ENCODE measurements around the gene PI4K2A. TPM values are rescaled to one million over a fixed set of nuclear protein-coding genes. Genes with fewer than 3 reads are reported as not detected.

Gene PI4K2A
- polyA plus RNA-seq, 1 donor (not counting 4 experiments of a cell fraction or from before 2014, with no cell fraction given): 51.3 TPM

DNA sequence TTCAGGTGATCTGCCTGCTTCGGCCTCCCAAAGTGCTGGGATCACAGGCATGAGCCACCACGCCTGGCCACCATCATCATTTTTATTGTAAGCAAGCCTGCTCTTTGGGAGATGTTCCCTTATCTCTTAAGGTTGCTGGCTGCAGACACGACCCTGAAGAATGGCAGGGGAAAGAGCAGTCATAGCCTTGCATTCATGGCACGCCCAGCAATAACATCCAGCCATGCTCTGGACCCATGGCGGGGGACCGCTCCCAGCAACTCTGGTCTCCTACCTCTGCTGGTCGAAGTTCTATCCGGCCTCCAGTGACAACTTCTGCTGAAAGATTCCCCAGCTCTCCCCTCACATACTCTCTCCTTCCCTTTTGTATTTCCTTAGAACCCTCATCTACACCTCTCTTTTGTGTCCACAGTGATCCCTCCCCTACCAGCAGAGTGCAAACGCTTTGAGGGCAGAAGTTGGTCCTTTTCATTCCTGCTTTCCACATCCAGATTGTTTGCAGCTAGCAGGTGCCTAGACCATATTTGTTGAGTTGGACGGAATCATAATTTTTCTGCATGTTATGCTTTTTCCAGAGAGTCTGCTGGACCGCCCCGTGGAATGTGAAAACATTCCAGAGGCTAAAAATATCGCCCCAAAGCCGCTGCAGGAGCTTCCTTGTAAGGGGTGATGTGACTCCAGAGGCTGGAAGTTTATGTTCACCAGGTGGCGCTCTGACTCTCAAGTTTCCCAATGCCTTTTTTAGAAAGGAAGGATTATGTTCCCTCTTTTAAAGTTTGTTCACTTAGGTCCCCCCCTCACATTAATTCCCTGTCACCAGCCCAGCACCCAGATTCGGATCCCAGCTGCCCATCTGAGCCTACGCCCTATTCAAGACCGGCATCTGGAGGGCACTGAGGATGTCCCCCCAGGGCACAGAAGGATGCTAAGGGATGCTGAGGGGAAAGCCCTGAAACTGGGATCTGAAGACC, 68.8 kb downstream of the PI4K2A start:
- FAIRE-seq (peak; percentile 60), DNase-seq (ENCODE audit: low read depth, low spot score) (no peak)
- H3K4me2 ChIP-seq (ENCODE audit: control insufficient read depth, extremely low read depth, insufficient read depth, low read depth, low read length): peak overlapping the region; percentile 22
- H2AFZ ChIP-seq (ENCODE audit: control insufficient read depth, low read length): no peak overlapping the region
- H3K36me3 ChIP-seq (ENCODE audit: control insufficient read depth in 2 of 2, extremely low read depth in 1 of 2, insufficient read depth in 2 of 2, low read length in 2 of 2): no peaks in the 10 kb centered on the region
- peaks cover 4% of the 10 kb centered on the region for H3K79me2 ChIP-seq (ENCODE audit: control insufficient read depth, insufficient read depth, low read length)
- dilution Hi-C loops (cut with MboI; ENCODE audit: extremely low pct_ligation_motif_present, low sequenced_read_pairs): no loop called here
- H3K9ac ChIP-seq (ENCODE audit: control insufficient read depth, extremely low read depth, insufficient read depth, low read length): no peak overlapping the region
- no peak overlapping the region for H3K4me3 ChIP-seq (ENCODE audit: control insufficient read depth in 2 of 3, extremely low read depth in 1 of 3, insufficient read depth in 2 of 3, low read depth in 1 of 3, low read length in 3 of 3)
- no peaks in the 10 kb centered on the region for H3K9me3 ChIP-seq (ENCODE audit: control insufficient read depth, low read depth, low read length)
- no peak overlapping the region for H3K27ac ChIP-seq (ENCODE audit: control insufficient read depth, insufficient read depth, low read length)
- no peaks in the 10 kb centered on the region for H3K27me3 ChIP-seq (ENCODE audit: control insufficient read depth, extremely low read depth, insufficient read depth, low read length)
- H4K20me1 ChIP-seq (ENCODE audit: control insufficient read depth, extremely low read depth, insufficient read depth, low read length): no peaks in the 10 kb centered on the region
- TF ChIP-seq, protein P1, sequence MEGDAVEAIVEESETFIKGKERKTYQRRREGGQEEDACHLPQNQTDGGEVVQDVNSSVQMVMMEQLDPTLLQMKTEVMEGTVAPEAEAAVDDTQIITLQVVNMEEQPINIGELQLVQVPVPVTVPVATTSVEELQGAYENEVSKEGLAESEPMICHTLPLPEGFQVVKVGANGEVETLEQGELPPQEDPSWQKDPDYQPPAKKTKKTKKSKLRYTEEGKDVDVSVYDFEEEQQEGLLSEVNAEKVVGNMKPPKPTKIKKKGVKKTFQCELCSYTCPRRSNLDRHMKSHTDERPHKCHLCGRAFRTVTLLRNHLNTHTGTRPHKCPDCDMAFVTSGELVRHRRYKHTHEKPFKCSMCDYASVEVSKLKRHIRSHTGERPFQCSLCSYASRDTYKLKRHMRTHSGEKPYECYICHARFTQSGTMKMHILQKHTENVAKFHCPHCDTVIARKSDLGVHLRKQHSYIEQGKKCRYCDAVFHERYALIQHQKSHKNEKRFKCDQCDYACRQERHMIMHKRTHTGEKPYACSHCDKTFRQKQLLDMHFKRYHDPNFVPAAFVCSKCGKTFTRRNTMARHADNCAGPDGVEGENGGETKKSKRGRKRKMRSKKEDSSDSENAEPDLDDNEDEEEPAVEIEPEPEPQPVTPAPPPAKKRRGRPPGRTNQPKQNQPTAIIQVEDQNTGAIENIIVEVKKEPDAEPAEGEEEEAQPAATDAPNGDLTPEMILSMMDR (optimal IDR thresholded peaks at IDR 0.05 in 1 of 3, IDR thresholded peaks at IDR 0.05 in 1 of 3, conservative IDR thresholded peaks at IDR 0.05 in 1 of 3; ENCODE audit: extremely low read depth in 1 of 3, insufficient read depth in 2 of 3, low read length in 3 of 3): peak; percentile 73 to 82 (median 76)
- TF ChIP-seq EZH2 (IDR thresholded peaks at IDR 0.05; ENCODE audit: low read length): no peak
- peaks cover 13% of the 10 kb centered on the region for H3K4me1 ChIP-seq (ENCODE audit: control insufficient read depth, extremely low read depth, insufficient read depth, low read length)
- H3K9me1 ChIP-seq (ENCODE audit: control insufficient read depth, extremely low read depth, insufficient read depth, low read length): no peaks in the 10 kb centered on the region

DNA sequence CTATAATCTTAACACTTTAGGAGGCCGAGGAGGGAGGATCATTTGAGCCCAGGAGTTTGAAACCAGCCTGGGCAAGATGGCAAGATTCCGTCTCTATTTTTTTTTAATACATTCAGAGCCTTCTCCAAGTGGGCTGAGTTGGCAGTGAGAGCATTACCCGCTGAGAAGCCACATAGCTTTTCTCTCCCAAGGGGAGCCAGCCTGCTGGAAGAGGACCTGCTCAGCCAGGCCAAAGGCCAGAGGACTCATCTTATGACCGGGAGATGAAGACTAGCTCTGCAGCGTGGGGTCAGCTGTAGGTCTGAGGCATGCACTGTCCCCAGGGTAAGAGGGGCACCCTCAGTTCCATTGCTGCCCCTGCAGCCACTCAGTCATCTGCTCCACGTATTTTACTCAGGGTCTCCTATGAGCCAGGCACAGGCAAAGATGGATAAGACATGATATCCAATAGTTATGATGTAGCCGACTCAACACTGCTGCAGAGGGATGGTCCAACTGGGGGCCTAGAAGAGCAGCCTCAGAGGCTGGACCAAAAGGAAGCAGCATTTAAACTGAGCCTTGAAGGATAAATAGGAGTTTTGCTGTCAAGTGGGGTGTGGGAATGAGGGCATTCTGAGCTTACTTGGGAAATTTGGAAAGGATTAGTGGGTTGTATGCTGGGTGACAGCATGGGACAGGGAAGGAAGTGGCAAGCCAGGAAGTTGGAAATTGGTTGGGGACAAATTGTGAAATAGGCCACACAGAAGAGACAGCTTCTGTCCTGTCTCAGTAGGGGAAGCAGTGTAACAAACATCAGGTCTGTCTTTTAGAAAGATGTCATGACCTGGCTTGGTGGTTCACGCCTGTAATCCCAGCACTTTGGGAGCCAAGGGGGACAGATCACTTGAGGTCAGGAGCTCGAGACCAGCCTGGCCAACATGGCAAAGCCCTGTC, 71.4 kb downstream of the PI4K2A start:
- H3K4me2 ChIP-seq (ENCODE audit: control insufficient read depth, extremely low read depth, insufficient read depth, low read depth, low read length): no peak overlapping the region
- H3K27ac ChIP-seq (ENCODE audit: control insufficient read depth, insufficient read depth, low read length): no peak overlapping the region
- H3K4me1 ChIP-seq (ENCODE audit: control insufficient read depth, extremely low read depth, insufficient read depth, low read length): peaks cover 32% of the 10 kb centered on the region
- no peak overlapping the region for H2AFZ ChIP-seq (ENCODE audit: control insufficient read depth, low read length)
- no peak for FAIRE-seq
- no peak for DNase-seq (ENCODE audit: low read depth, low spot score)
- TF ChIP-seq, protein P1 (optimal IDR thresholded peaks at IDR 0.05 in 1 of 3, IDR thresholded peaks at IDR 0.05 in 1 of 3, conservative IDR thresholded peaks at IDR 0.05 in 1 of 3; ENCODE audit: extremely low read depth in 1 of 3, insufficient read depth in 2 of 3, low read length in 3 of 3): no peak
- TF ChIP-seq EZH2 (IDR thresholded peaks at IDR 0.05; ENCODE audit: low read length): no peak
- H3K27me3 ChIP-seq (ENCODE audit: control insufficient read depth, extremely low read depth, insufficient read depth, low read length): no peaks in the 10 kb centered on the region
- H4K20me1 ChIP-seq (ENCODE audit: control insufficient read depth, extremely low read depth, insufficient read depth, low read length): no peaks in the 10 kb centered on the region
- H3K9ac ChIP-seq (ENCODE audit: control insufficient read depth, extremely low read depth, insufficient read depth, low read length): no peak overlapping the region
- H3K79me2 ChIP-seq (ENCODE audit: control insufficient read depth, insufficient read depth, low read length): peaks cover 25% of the 10 kb centered on the region
- no peaks in the 10 kb centered on the region for H3K9me3 ChIP-seq (ENCODE audit: control insufficient read depth, low read depth, low read length)
- peaks cover 0 to 8% of the 10 kb centered on the region in 2 experiments for H3K36me3 ChIP-seq (ENCODE audit: control insufficient read depth in 2 of 2, extremely low read depth in 1 of 2, insufficient read depth in 2 of 2, low read length in 2 of 2)
- dilution Hi-C loops (cut with MboI; ENCODE audit: extremely low pct_ligation_motif_present, low sequenced_read_pairs): no loop called here
- H3K4me3 ChIP-seq (ENCODE audit: control insufficient read depth in 2 of 3, extremely low read depth in 1 of 3, insufficient read depth in 2 of 3, low read depth in 1 of 3, low read length in 3 of 3): no peak overlapping the region
- H3K9me1 ChIP-seq (ENCODE audit: control insufficient read depth, extremely low read depth, insufficient read depth, low read length): no peaks in the 10 kb centered on the region

Data from keratinocyte (primary cell).